IMR-90 (cell line): ENCODE data around the gene WWC2. TPM values are rescaled to one million over a fixed set of nuclear protein-coding genes. Genes with fewer than 3 reads are reported as not detected.

Source experiments
- ATAC-seq: fragments of 200-7000 bp; cut with Tn5 transposase; 2 replicates; pipeline ENCODE4 v1.9.1; 2020; ENCODE audit warnings: low read depth, mild to moderate bottlenecking, moderate library complexity
- BruUV-seq: library from RNA; stranded (reverse); fragments of 400-500 nt; replicated peaks from 2 replicates; lab custom pipeline; 2021; lab: Mats Ljungman, UMichigan
- CTCF ChIA-PET: fragments of 300-600 bp; formaldehyde crosslinking; extraction: SDS; loops from one replicate; lab custom pipeline; 2021; ENCODE audit warnings: antibody characterized with exemption; lab: Yijun Ruan, JAX
- POLR2A ChIA-PET: fragments of 300-600 bp; sonication (Branson Sonifier 250); formaldehyde crosslinking; loops from one replicate; lab custom pipeline; 2022; ENCODE audit warnings: antibody characterized with exemption; ENCODE audit not compliant: unreplicated experiment; lab: Charles Lee
- DNase-seq: peaks from one replicate; pipeline ENCODE4 v3.0.0; 2013
- H2AFZ ChIP-seq: replicated peaks from 2 replicates; pipeline ENCODE3; 2013; ENCODE audit warnings: low read length, mild to moderate bottlenecking; ENCODE audit not compliant: poor library complexity
- H2AK5ac ChIP-seq: 2 replicates; pipeline ENCODE4 v1.6.1; 2013; ENCODE audit warnings: low read depth, low read length, inconsistent platforms
- H2AK9ac ChIP-seq: replicated peaks from 2 replicates; pipeline ENCODE3; 2013; ENCODE audit warnings: mild to moderate bottlenecking, low read depth, low read length, moderate library complexity; ENCODE audit not compliant: poor library complexity
- H2BK120ac ChIP-seq: 2 replicates; pipeline ENCODE4 v1.6.1; 2013; ENCODE audit warnings: low read depth, low read length, inconsistent platforms
- H2BK15ac ChIP-seq: 3 replicates; pipeline ENCODE4 v1.6.1; 2013; ENCODE audit warnings: low read depth, low read length, inconsistent platforms
- H2BK20ac ChIP-seq: 2 replicates; pipeline ENCODE4 v1.6.1; 2013; ENCODE audit warnings: low read depth, mild to moderate bottlenecking, inconsistent platforms, low read length, moderate library complexity
- H2BK5ac ChIP-seq: 2 replicates; pipeline ENCODE4 v1.6.1; 2013; ENCODE audit warnings: mild to moderate bottlenecking, low read depth, low read length, inconsistent platforms; ENCODE audit not compliant: poor library complexity, severe bottlenecking
- H3K14ac ChIP-seq: replicated peaks from 2 replicates; pipeline ENCODE4 v1.6.1; 2013; ENCODE audit warnings: low read depth, low read length, inconsistent platforms
- H3K18ac ChIP-seq: 2 replicates; pipeline ENCODE4 v1.6.1; 2013; ENCODE audit warnings: low read depth, low read length, control low read depth
- H3K23ac ChIP-seq: 2 replicates; pipeline ENCODE4 v1.6.1; 2013; ENCODE audit warnings: low read depth, low read length, inconsistent platforms
- H3K27ac ChIP-seq: 2 replicates; pipeline ENCODE4 v1.5.1; 2013; ENCODE audit warnings: mild to moderate bottlenecking, control low read depth, low read length; ENCODE audit not compliant: insufficient read depth
- H3K27me3 ChIP-seq: 2 replicates; pipeline ENCODE4 v1.6.1; 2013; ENCODE audit warnings: low read length; ENCODE audit not compliant: control insufficient read depth, insufficient read depth
- H3K36me3 ChIP-seq: 2 replicates; pipeline ENCODE4 v1.6.1; 2013; ENCODE audit warnings: low read length, mixed read lengths; ENCODE audit not compliant: control insufficient read depth, insufficient read depth
- H3K4ac ChIP-seq: 2 replicates; pipeline ENCODE4 v1.6.1; 2013; ENCODE audit warnings: low read depth, low read length, inconsistent platforms
- H3K4me1 ChIP-seq: 2 replicates; pipeline ENCODE4 v1.6.1; 2013; ENCODE audit warnings: low read length, mixed read lengths; ENCODE audit not compliant: control insufficient read depth, insufficient read depth
- H3K4me2 ChIP-seq: 2 replicates; pipeline ENCODE4 v1.6.1; 2013; ENCODE audit warnings: low read depth, mild to moderate bottlenecking, control low read depth, low read length, moderate library complexity
- H3K4me3 ChIP-seq: 2 replicates; pipeline ENCODE4 v1.5.1; 2013; ENCODE audit warnings: low read depth, mild to moderate bottlenecking, control low read depth, low read length, moderate library complexity; ENCODE audit not compliant: insufficient read depth
- H3K56ac ChIP-seq: 2 replicates; pipeline ENCODE4 v1.6.1; 2013; ENCODE audit warnings: low read length, inconsistent platforms; ENCODE audit not compliant: insufficient read depth; ENCODE audit errors: extremely low read depth
- H3K79me1 ChIP-seq, 2 experiments: 2 replicates each; pipeline ENCODE4 v1.6.1; 2013; ENCODE audit warnings: low read length in 2 of 2, inconsistent platforms in 1 of 2, low read depth in 1 of 2
- H3K9ac ChIP-seq: 2 replicates; pipeline ENCODE4 v1.6.1; 2013; ENCODE audit warnings: low read depth, low read length, control low read depth
- H3K9me1 ChIP-seq: 2 replicates; pipeline ENCODE4 v1.6.1; 2013; ENCODE audit warnings: low read length, inconsistent platforms; ENCODE audit not compliant: insufficient read depth
- H3K9me3 ChIP-seq: 2 replicates; pipeline ENCODE4 v1.6.1; 2013; ENCODE audit warnings: low read length; ENCODE audit not compliant: control insufficient read depth, insufficient read depth
- H4K20me1 ChIP-seq: 2 replicates; pipeline ENCODE4 v1.6.1; 2013; ENCODE audit warnings: low read length, inconsistent platforms; ENCODE audit not compliant: insufficient read depth
- H4K5ac ChIP-seq: 2 replicates; pipeline ENCODE4 v1.6.1; 2013; ENCODE audit warnings: mild to moderate bottlenecking, low read depth, low read length, control low read depth
- H4K8ac ChIP-seq, 2 experiments: 2 replicates each; pipeline ENCODE4 v1.6.1; 2013; ENCODE audit warnings: low read depth in 2 of 2, low read length in 2 of 2, control low read depth in 1 of 2, inconsistent platforms in 1 of 2
- H4K91ac ChIP-seq: 2 replicates; pipeline ENCODE4 v1.6.1; 2013; ENCODE audit warnings: low read depth, low read length, inconsistent platforms; ENCODE audit not compliant: insufficient read depth
- CEBPB ChIP-seq: IDR thresholded peaks from 2 replicates; pipeline ENCODE4 v1.6.1; 2012; ENCODE audit warnings: low read depth, low read length, improper control_type of control experiment
- CTCF ChIP-seq: conservative IDR thresholded peaks from 2 replicates; pipeline ENCODE4 v1.5.1; 2012; ENCODE audit warnings: mild to moderate bottlenecking, low read depth, low read length, improper control_type of control experiment
- ELK1 ChIP-seq: fragments of 150-350 bp; IDR thresholded peaks from 2 replicates; pipeline ENCODE4 v1.6.1; 2016; ENCODE audit warnings: low read depth, mild to moderate bottlenecking, low read length, moderate library complexity, borderline replicate concordance
- FOS ChIP-seq: fragments of 150-350 bp; IDR thresholded peaks from 2 replicates; pipeline ENCODE4 v1.6.1; 2016; ENCODE audit warnings: low read depth, low read length
- MXI1 ChIP-seq: IDR thresholded peaks from 2 replicates; pipeline ENCODE4 v1.6.1; 2012; ENCODE audit warnings: low read depth, mild to moderate bottlenecking, low read length, moderate library complexity, borderline replicate concordance
- RAD21 ChIP-seq: IDR thresholded peaks from 2 replicates; pipeline ENCODE4 v1.6.1; 2012; ENCODE audit warnings: low read length, improper control_type of control experiment
- RCOR1 ChIP-seq: IDR thresholded peaks from 2 replicates; pipeline ENCODE4 v1.6.1; 2012; ENCODE audit warnings: mild to moderate bottlenecking, low read length, improper control_type of control experiment; ENCODE audit not compliant: insufficient replicate concordance
- RFX5 ChIP-seq: IDR thresholded peaks from 2 replicates; pipeline ENCODE4 v1.8.0; 2012; ENCODE audit warnings: low read depth, mild to moderate bottlenecking, low read length, moderate library complexity
- WGBS, 2 experiments: methylation state at CpG; one replicate each; pipeline versions ENCODE4 v1.1.5 to v1.1.7; 2013; ENCODE audit warnings: missing lambda C conversion rate in 2 of 2; ENCODE audit not compliant: insufficient read length in 1 of 2; ENCODE audit errors: extremely low coverage in 2 of 2; 5-methylcytosine and 5-hydroxymethylcytosine counted together
- dilution Hi-C: fragments of 300-500 bp; cut with HindIII; formaldehyde crosslinking; loops from one replicate; pipeline ENCODE4 v1.14.3; 2018; ENCODE audit warnings: low sequenced_read_pairs; ENCODE audit not compliant: unreplicated experiment
- in situ Hi-C: fragments of 300-500 bp; cut with MboI; formaldehyde crosslinking; loops from 3 replicates; pipeline ENCODE4 v1.14.3; 2019; ENCODE audit warnings: low sequenced_read_pairs, inconsistent platforms, mixed read lengths
- intact Hi-C: fragments of 100-400 bp; cut with micrococcal nuclease; formaldehyde crosslinking; loops from 2 replicates; pipeline ENCODE4 v1.10.0; 2022
- polyA plus RNA-seq, 3 experiments: library from polyadenylated mRNA; depleted of rRNA; stranded (reverse); fragments of >200 nt; gene quantifications; 2 replicates each; pipeline ENCODE4 v1.2.3, GENCODE V29; 2012; ENCODE audit warnings: low replicate concordance in 1 of 3
- total RNA-seq: library from RNA; depleted of rRNA; stranded (reverse); fragments of >200 nt; gene quantifications from 2 replicates; pipeline ENCODE4 v1.2.3, GENCODE V29; 2012

WWC2 gene
- total and polyA plus RNA-seq, 2 of the 4 experiments (the other 2 are of a cell fraction) = 26.6 to 27.4 TPM

DNA sequence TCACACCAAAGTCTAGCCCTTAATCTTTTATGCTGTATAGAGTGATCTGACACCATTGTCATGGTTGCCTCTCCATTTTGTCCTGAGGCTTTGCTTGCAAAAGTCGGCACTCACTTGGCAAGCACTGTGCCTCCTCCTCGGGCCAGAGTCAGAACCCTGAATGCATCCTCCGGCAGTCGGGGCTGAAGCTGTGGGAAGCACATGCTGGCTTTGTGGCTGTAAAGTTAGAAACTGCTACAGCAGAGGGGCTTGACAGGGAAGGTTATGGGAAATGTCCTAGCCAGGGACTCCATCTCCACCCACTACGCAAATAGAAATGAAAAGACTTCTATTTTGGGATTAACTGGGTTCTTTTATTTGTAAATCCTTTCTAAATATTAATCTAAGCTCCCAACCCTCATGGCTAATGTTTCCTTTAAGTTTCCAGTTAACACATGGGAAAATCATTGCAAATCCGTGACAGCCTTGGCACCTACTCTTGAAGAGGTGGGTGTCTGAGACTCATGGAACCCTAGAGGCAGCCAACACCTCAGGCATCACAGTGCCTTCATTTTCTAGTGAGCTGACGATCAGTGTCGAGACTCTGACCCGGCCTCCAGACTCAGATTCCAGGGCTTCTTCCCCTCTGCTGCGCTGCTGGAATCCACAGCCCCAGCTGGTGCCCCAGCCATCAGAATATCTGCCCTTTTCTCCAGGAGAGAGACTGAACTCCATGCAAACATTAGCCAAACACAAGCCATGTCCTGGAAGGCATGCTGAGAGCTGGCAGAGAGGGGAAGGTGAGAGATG lies 231.1 kb downstream of the WWC2 start:
- no peak overlapping the region for H3K18ac ChIP-seq
- CTCF ChIA-PET = no interaction called here
- peaks cover 5% of the 10 kb centered on the region for H3K4me1 ChIP-seq
- no peak overlapping the region for H4K91ac ChIP-seq
- peak overlapping the region; percentile 60; the same call in 1 of the 2 replicates for H2AK5ac ChIP-seq
- TF ChIP-seq MXI1 (no peak), FOS (no peak), ELK1 (no peak), RFX5 (no peak), CEBPB (no peak), RCOR1 (no peak), CTCF (no peak), RAD21 (no peak)
- DNase-seq = no peak
- H3K4me3 ChIP-seq = no peak overlapping the region
- peaks cover 7% of the 10 kb centered on the region for H3K9me3 ChIP-seq
- H3K27ac ChIP-seq = no peak overlapping the region
- no peak for ATAC-seq
- no peak overlapping the region for H4K8ac ChIP-seq
- in situ Hi-C loops (no loop called here), intact Hi-C loops (no loop called here), dilution Hi-C loops (no loop called here)
- no TSS peak for BruUV-seq
- H4K20me1 ChIP-seq = no peaks in the 10 kb centered on the region
- no peak overlapping the region for H2BK120ac ChIP-seq
- no peak overlapping the region for H2BK20ac ChIP-seq
- peaks cover 3% of the 10 kb centered on the region for H3K9me1 ChIP-seq
- H3K79me1 ChIP-seq = no peaks in the 10 kb centered on the region
- no peak overlapping the region for H3K4me2 ChIP-seq
- no peak overlapping the region for H2BK5ac ChIP-seq
- no peak overlapping the region for H4K5ac ChIP-seq
- no peaks in the 10 kb centered on the region for H3K27me3 ChIP-seq
- H3K56ac ChIP-seq = no peak overlapping the region
- H3K14ac ChIP-seq = no peak overlapping the region
- no peak overlapping the region for H2AK9ac ChIP-seq
- no peak overlapping the region for H3K23ac ChIP-seq
- H2AFZ ChIP-seq = no peak overlapping the region
- H2BK15ac ChIP-seq = no peak overlapping the region
- no peak overlapping the region for H3K4ac ChIP-seq
- POLR2A ChIA-PET = no interaction called here
- H3K9ac ChIP-seq = no peak overlapping the region
- H3K36me3 ChIP-seq = no peaks in the 10 kb centered on the region
- WGBS, 2 experiments = no CpG with 5 or more reads among the region's 10 CpGs
